Femur (tissue), 1 donor: Measurements from ENCODE around the gene TRIM4.
A peak's percentile ranks its signal among the peaks of the same experiment; 100 is the strongest.
"Not testable (repeated sequence)": the region's sequence is repeated elsewhere in the genome, so short reads cannot be mapped to it uniquely, and the experiment has no call there.

Experiments used
- DNase-seq: peaks from one replicate; pipeline ENCODE4 v3.0.0-alpha.2; 2017

The TRIM4 gene

GRCh38 chr7:99918959-99919813 is at the start of gene TRIM4:
Gene TRIM4, minus strand, starts transcription at chr7:99919530. Its CDS starts 129 bp downstream, at chr7:99919401.
- peak; percentile 94 for DNase-seq

GRCh38 chr7:99958564-99959227 is 39.4 kb upstream of the TRIM4 start:
- no peak for DNase-seq

GRCh38 chr7:99955247-99955646 is 35.9 kb upstream of the TRIM4 start:
- no peak for DNase-seq

GRCh38 chr7:99954643-99955042 is 35.3 kb upstream of the TRIM4 start:
- not testable (repeated sequence) for DNase-seq

GRCh38 chr7:99953649-99954048 is 34.3 kb upstream of the TRIM4 start:
- DNase-seq = no peak

GRCh38 chr7:99952649-99953048 is 33.3 kb upstream of the TRIM4 start:
- DNase-seq = not testable (repeated sequence)

GRCh38 chr7:99950819-99951218 is 31.5 kb upstream of the TRIM4 start:
- not testable (repeated sequence) for DNase-seq

GRCh38 chr7:99949645-99950228 is 30.4 kb upstream of the TRIM4 start:
- no peak for DNase-seq

- no peak for DNase-seq
Observed at GRCh38 chr7:99947608-99948007, 28.3 kb upstream of the TRIM4 start.

GRCh38 chr7:99944497-99945070 is 25.3 kb upstream of the TRIM4 start:
- DNase-seq = no peak

- no peak for DNase-seq
Observed at GRCh38 chr7:99943641-99944496, 24.5 kb upstream of the TRIM4 start.

- no peak for DNase-seq
Observed at GRCh38 chr7:99938296-99938695, 19.0 kb upstream of the TRIM4 start.

GRCh38 chr7:99935009-99935408 is 15.7 kb upstream of the TRIM4 start:
- not testable (repeated sequence) for DNase-seq

- DNase-seq = no peak
Observed at GRCh38 chr7:99930376-99930775, 11.0 kb upstream of the TRIM4 start.

- no peak for DNase-seq
Observed at GRCh38 chr7:99929730-99930053, 10.4 kb upstream of the TRIM4 start.

GRCh38 chr7:99928994-99929729 is 9.8 kb upstream of the TRIM4 start, which contains the start of gene GJC3:
Gene GJC3, minus strand, starts transcription at chr7:99929620. Its CDS starts 0 bp downstream, at chr7:99929620.
- DNase-seq = peak; percentile 50

- no peak for DNase-seq
Observed at GRCh38 chr7:99928188-99928587, 8.9 kb upstream of the TRIM4 start.

GRCh38 chr7:99927536-99927935 is 8.2 kb upstream of the TRIM4 start:
- DNase-seq = no peak

GRCh38 chr7:99926321-99926720 is 7.0 kb upstream of the TRIM4 start:
- no peak for DNase-seq

GRCh38 chr7:99923200-99923599 is 3.9 kb upstream of the TRIM4 start:
- no peak for DNase-seq

- DNase-seq = no peak
Observed at GRCh38 chr7:99920149-99920548, 819 bp upstream of the TRIM4 start.

GRCh38 chr7:99919814-99920112 is 433 bp upstream of the TRIM4 start:
- DNase-seq = no peak
